Lower leg skin (tissue), 3 donors: ENCODE measurements around the gene MUSK.

Experiments used
- CTCF ChIP-seq, 3 donors: fragments of 450-650 bp; IDR thresholded peaks; one replicate each; pipeline ENCODE4 v1.5.1; 2016; ENCODE audit warnings: antibody characterized with exemption in 3 of 3, mild to moderate bottlenecking in 3 of 3, moderate library complexity in 2 of 3
- POLR2A ChIP-seq, 2 donors: fragments of 450-650 bp; IDR thresholded peaks; one replicate each; pipeline ENCODE4 v1.6.1; 2016 to 2017; ENCODE audit warnings: antibody characterized with exemption in 2 of 2, mild to moderate bottlenecking in 1 of 2, moderate library complexity in 1 of 2

DNA sequence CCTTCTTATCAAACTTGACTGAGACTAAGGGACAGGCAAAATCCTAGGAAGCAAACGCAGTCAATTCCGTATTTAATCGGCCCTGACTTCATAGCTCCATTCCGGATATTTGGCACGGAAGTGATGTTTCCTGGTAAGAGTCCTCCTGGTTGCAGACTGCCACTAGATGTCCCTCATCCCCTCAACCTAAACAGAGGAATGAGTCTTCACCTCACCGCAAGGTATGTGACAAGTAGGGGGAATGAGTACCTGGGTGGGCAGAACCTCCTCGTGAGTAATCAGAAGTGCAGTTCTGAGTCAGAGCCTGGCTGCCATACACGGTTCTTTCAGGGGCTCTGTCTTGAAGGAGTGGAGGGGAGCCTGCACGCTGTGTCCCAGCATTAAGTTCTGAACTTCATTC is 173.6 kb downstream of the MUSK start:
- no peak for TF ChIP-seq CTCF (IDR thresholded peaks at IDR 0.05)
- no peak for TF ChIP-seq POLR2A (IDR thresholded peaks at IDR 0.05)
